Right lobe of liver (tissue), 6 donors: Measurements from ENCODE around the gene PPP4R4. TPM values are rescaled to one million over a fixed set of nuclear protein-coding genes. Genes with fewer than 3 reads are reported as not detected.

ENCODE experiments used
- ATAC-seq, 4 donors: fragments of 200-7000 bp; cut with Tn5 transposase; one replicate each; pipeline ENCODE4 v1.9.1; 2020; ENCODE audit warnings: mild to moderate bottlenecking in 4 of 4, moderate library complexity in 4 of 4
- DNase-seq, 3 donors: peaks; one replicate each; pipeline ENCODE4 v3.0.0-alpha.2; 2020
- H3K27ac ChIP-seq, 3 donors: fragments of 200-600 bp; one replicate each; pipeline ENCODE4 v1.8.0; 2022
- H3K27me3 ChIP-seq, 2 donors: fragments of 200-600 bp; one replicate each; pipeline ENCODE4 v1.8.0; 2022
- H3K36me3 ChIP-seq, 4 donors: fragments of 200-600 bp; sonication (generic) in 1 of 4; one replicate each; pipeline versions ENCODE4 v1.5.1 to v1.8.0; 2017 to 2022; ENCODE audit warnings: control low read depth in 1 of 4
- H3K4me1 ChIP-seq, 4 donors: fragments of 200-600 bp; sonication (generic) in 1 of 4; one replicate each; pipeline versions ENCODE4 v1.5.1 to v1.8.0; 2017 to 2022; ENCODE audit warnings: control low read depth in 1 of 4
- H3K4me3 ChIP-seq, 3 donors: fragments of 200-600 bp; one replicate each; pipeline ENCODE4 v1.8.0; 2022
- H3K9me3 ChIP-seq, 4 donors: fragments of 200-600 bp; sonication (generic) in 1 of 4; one replicate each; pipeline versions ENCODE4 v1.5.1 to v1.8.0; 2017 to 2022; ENCODE audit warnings: control low read depth in 1 of 4
- POLR2A ChIP-seq: fragments of 450-650 bp; IDR thresholded peaks from one replicate; pipeline ENCODE4 v1.6.1; 2017; ENCODE audit warnings: antibody characterized with exemption, mild to moderate bottlenecking
- WGBS: methylation state at CpG from one replicate; pipeline ENCODE4 v1.1.6; 2018; ENCODE audit warnings: low coverage, low lambda C conversion rate; ENCODE audit not compliant: insufficient coverage; ENCODE audit errors: missing lambda C conversion rate; 5-methylcytosine and 5-hydroxymethylcytosine counted together
- intact Hi-C, 2 donors: fragments of 100-400 bp; cut with DNase I; formaldehyde crosslinking; loops; one replicate each; pipeline versions ENCODE4 v1.11.2 to v1.14.1; 2022
- total RNA-seq, 6 experiments: library from RNA; depleted of rRNA in 2 of 6; stranded (reverse); fragments of >200 nt in 2 of 6; fragmentation: NEBNext Ultra II Directional in 3 of 6; extraction: Animal tissue kit (Norgen Biotek cat#: 25700) in 3 of 6; gene quantifications; one replicate each; pipeline versions ENCODE4 v1.1.0 to v1.2.4, GENCODE V29; 2016 to 2023
- TF ChIP-seq, protein P1 (sequence below), 4 donors: fragments of 200-600 bp in 3 of 4; fragments of 450-650 bp in 1 of 4; IDR thresholded peaks; one replicate each; pipeline versions ENCODE4 v1.5.1 to v1.8.0; 2016 to 2022; ENCODE audit warnings: antibody characterized with exemption in 4 of 4, mild to moderate bottlenecking in 2 of 4
- donor health status: DM: no; HTN: yes; CAD: no.
- donor health status: DM: no; HTN: no; CAD: no.
- donor health status: DM: no; HTN: no; CAD: no.
- donor health status: DM: no; HTN: yes; CAD: no.
- donor health status: DM: no; HTN: yes; CAD: no.

Gene PPP4R4
- total RNA-seq, 6 experiments from 2014 or later: 0.26 to 4.1 (median 1.2) TPM

DNA sequence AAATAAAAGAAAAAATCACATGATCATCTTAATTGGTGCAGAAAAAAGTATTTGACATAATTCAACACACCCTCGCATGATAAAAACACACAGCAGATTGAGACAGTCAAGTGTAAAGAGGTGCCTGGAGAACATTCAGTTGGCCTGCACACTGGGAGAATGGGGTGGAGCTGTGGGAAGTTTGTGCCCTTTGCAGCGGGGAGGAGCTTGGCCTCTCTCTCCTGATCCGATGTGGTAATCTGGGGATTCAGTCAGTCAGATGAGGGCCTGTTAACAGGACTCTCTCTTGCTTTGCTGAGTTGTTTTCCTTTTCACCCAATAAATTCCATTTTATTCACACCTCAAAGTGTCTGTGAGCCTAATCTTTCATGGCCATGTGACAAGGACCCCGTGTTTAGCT lies 143.1 kb downstream of the PPP4R4 start:
- peak; percentile 60 to 81 (median 71) for ATAC-seq
- Histone ChIP-seq H3K27me3 (no peaks in the 10 kb centered on the region), H3K4me3 (peak overlapping the region in 1 of 3 donors; percentile 6), H3K9me3 (no peaks in the 10 kb centered on the region), H3K36me3 (peaks cover 0 to 17% (median 0%) of the 10 kb centered on the region in 4 donors), H3K4me1 (peaks cover 0 to 70% (median 17%) of the 10 kb centered on the region in 4 donors), H3K27ac (peak overlapping the region; percentile 71 to 96 (median 89))
- intact Hi-C loops: no loop called here
- 8% methylated on average over 4 of the region's 4 CpGs for WGBS
- DNase-seq: peak; percentile 71 to 91 (median 85)
- TF ChIP-seq, protein P1, sequence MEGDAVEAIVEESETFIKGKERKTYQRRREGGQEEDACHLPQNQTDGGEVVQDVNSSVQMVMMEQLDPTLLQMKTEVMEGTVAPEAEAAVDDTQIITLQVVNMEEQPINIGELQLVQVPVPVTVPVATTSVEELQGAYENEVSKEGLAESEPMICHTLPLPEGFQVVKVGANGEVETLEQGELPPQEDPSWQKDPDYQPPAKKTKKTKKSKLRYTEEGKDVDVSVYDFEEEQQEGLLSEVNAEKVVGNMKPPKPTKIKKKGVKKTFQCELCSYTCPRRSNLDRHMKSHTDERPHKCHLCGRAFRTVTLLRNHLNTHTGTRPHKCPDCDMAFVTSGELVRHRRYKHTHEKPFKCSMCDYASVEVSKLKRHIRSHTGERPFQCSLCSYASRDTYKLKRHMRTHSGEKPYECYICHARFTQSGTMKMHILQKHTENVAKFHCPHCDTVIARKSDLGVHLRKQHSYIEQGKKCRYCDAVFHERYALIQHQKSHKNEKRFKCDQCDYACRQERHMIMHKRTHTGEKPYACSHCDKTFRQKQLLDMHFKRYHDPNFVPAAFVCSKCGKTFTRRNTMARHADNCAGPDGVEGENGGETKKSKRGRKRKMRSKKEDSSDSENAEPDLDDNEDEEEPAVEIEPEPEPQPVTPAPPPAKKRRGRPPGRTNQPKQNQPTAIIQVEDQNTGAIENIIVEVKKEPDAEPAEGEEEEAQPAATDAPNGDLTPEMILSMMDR (IDR thresholded peaks at IDR 0.05): no peak
- peak; percentile 94 for TF ChIP-seq POLR2A

DNA sequence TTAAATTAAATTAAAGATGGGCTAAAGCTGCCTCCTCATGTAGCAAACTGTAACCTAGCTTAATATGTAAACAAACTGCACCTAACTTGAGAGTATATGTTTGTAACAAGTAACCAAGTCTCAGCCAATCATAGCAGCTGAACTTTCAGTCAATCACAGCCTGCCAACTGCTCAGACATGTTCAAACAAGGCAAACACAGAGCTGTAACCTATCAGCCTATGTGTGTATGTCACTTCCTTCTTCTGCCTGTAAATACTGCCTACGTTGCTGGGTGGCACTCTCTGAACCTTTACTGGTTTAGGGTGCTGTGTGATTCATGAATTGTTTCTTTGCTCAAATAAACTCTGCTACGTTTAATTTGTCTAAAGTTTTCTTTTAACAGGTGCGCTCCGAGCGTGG lies 146.1 kb downstream of the PPP4R4 start:
- intact Hi-C loops: no loop called here
- DNase-seq (peak in 1 of 3 donors; percentile 65), ATAC-seq (peak; percentile 55 to 75 (median 65))
- Histone ChIP-seq H3K4me1 (peaks cover 0 to 52% (median 14%) of the 10 kb centered on the region in 4 donors), H3K9me3 (no peaks in the 10 kb centered on the region), H3K36me3 (peaks cover 0 to 2% (median 0%) of the 10 kb centered on the region in 4 donors), H3K27ac (peak overlapping the region; percentile 89 to 96 (median 94)), H3K27me3 (no peaks in the 10 kb centered on the region), H3K4me3 (peak overlapping the region; percentile 43 to 75 (median 75))
- peak; percentile 82 for TF ChIP-seq POLR2A
- TF ChIP-seq, protein P1 (IDR thresholded peaks at IDR 0.05): peak in 1 of 4 donors; percentile 5
- 24% methylated on average over 5 of the region's 5 CpGs for WGBS

DNA sequence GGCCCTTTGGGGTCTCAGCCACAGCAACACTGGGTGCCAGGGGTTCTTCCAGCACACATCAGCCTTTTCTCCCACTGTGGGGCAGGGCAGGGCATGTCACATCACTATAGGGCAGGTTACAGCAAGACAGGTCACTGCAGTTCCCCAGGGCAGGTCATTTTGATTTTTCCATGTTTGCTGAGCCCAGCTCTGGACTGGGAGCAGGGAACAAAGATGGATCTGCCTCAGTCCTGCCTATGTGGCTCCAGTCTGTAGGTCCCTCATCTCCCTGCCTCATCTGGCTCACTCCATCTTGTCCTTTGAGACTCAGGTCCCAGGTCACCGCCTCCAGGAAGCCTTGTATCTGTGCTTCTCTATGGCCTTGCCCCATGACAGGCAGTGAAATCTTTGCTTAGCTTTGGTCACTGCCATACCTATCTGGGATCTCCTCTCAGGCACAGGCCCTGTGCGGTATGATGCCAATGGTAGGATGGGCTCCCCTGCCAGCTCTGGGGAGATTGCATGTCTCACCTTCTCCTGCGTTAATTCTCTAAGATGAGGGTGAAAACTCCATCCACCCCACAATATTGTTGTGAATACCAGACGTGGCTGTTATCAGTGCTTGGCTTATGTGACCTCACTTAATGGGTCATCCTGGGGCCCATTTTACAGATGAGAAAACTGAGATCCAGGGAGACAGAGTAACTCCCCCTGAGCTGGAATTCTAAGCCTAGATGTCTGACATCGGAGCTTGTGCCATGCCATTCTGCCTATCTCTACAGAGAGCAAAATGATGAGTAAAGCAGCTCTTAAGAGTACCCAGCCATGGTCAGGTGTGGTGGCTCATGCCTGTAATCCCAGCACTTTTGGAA lies 147.5 kb downstream of the PPP4R4 start:
- ATAC-seq: peak; percentile 33 to 66 (median 48)
- H3K27ac ChIP-seq: peak overlapping the region; percentile 89 to 96 (median 94)

DNA sequence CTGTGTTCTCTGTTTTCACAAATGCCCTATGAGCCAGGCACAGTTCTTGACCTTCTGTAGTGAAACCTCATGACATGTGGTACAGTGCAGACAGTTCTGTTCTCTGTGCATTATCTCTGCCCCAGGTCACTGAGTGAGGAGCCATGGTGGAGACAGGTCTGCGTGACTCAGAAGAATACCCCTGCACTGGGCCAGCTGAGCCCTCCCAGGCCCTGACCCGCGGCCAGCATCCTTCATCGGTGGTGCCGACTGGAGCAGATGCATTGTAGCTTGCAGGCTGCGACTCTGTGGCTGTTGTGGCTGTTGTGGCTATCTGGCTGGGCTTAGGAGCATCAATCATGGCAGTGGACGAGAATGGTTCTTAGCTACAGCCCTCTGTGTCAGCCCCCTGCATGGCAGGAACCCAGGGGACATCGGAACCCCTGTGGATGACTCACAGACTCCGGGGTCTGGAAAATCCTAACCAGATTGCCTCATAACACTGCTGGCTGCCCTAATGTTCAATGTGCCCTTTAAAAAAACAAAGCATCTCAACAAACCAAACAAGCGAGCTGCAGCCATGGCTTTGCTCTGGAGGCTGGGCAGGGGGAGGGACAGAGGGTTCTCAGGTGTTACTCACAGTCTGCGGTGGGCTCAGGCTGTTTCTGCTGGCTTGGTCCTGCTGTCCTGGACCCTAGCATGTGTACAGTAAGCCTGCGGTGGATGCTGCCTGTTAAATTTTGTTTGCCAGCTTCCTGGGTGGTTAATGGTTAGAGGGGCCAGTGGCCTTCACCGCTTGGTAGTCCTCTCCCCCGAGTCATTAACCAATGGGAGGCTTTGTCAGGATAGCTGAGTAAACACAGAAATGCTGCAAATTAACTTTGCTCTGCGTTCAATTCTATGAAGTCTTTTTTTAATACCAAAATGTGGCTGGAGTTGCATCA lies 148.8 kb downstream of the PPP4R4 start, which contains the start of gene SERPINA6:
Gene SERPINA6 (minus strand): TSS at position 689 of the 923 bp plus-strand sequence. CDS start 8,688 bp downstream, outside the sequence.
- peak; percentile 72 to 88 (median 85) for DNase-seq
- TF ChIP-seq POLR2A: peak; percentile 65
- TF ChIP-seq, protein P1 (IDR thresholded peaks at IDR 0.05): no peak
- no peaks in the 10 kb centered on the region for H3K36me3 ChIP-seq
- H3K27ac ChIP-seq: peak within 1 kb of the TSS; percentile 89 to 96 (median 94)
- intact Hi-C loops: no loop called here
- peak; percentile 70 to 83 (median 76) for ATAC-seq
- WGBS: 19% methylated on average over 8 of the region's 15 CpGs
- H3K4me3 ChIP-seq: peak within 1 kb of the TSS; percentile 43 to 75 (median 75)
- no peaks in the 10 kb centered on the region for H3K9me3 ChIP-seq
- H3K27me3 ChIP-seq: no peaks in the 10 kb centered on the region
- H3K4me1 ChIP-seq: peaks cover 0 to 30% (median 14%) of the 10 kb centered on the region in 4 donors

More for the DNA sequence above, 147.5 kb downstream of the PPP4R4 start:
- H3K36me3 ChIP-seq: no peaks in the 10 kb centered on the region
- intact Hi-C loops: no loop called here
- peak; percentile 55 for TF ChIP-seq POLR2A
- TF ChIP-seq, protein P1 (IDR thresholded peaks at IDR 0.05): no peak
- 28% methylated on average over 4 of the region's 5 CpGs for WGBS
- peak overlapping the region; percentile 43 to 75 (median 75) for H3K4me3 ChIP-seq
- peaks cover 0 to 38% (median 14%) of the 10 kb centered on the region in 4 donors for H3K4me1 ChIP-seq
- peak in 2 of 3 donors; percentile 84 to 85 for DNase-seq
- no peaks in the 10 kb centered on the region for H3K9me3 ChIP-seq
- no peaks in the 10 kb centered on the region for H3K27me3 ChIP-seq
